Karpas-422 (cell line): Measurements from ENCODE around the gene SP9. TPM values are rescaled to one million over a fixed set of nuclear protein-coding genes. Genes with fewer than 3 reads are reported as not detected.

Experiments used
- DNase-seq: peaks from one replicate; pipeline ENCODE4 v3.0.0-alpha.2; 2015
- H2AFZ ChIP-seq: fragments of 200-600 bp; sonication (generic); 2 replicates; pipeline ENCODE4 v1.6.1; 2014; ENCODE audit warnings: antibody characterized with exemption, low read length, mixed read lengths
- H3K27ac ChIP-seq: fragments of 200-600 bp; sonication (generic); 2 replicates; pipeline ENCODE4 v1.5.1; 2014; ENCODE audit warnings: mild to moderate bottlenecking, low read length, moderate library complexity
- H3K27me3 ChIP-seq: fragments of 200-600 bp; sonication (generic); 2 replicates; pipeline ENCODE4 v1.6.1; 2014; ENCODE audit warnings: low read length, mixed read lengths
- H3K36me3 ChIP-seq: fragments of 200-600 bp; sonication (generic); 2 replicates; pipeline ENCODE4 v1.6.1; 2014; ENCODE audit warnings: low read length, mixed read lengths; ENCODE audit not compliant: insufficient read depth
- H3K4me1 ChIP-seq: fragments of 200-600 bp; sonication (generic); 2 replicates; pipeline ENCODE4 v1.6.1; 2014; ENCODE audit warnings: mild to moderate bottlenecking, low read length, mixed read lengths
- H3K4me2 ChIP-seq: fragments of 200-600 bp; sonication (generic); 2 replicates; pipeline ENCODE4 v1.6.1; 2014; ENCODE audit warnings: low read length, low read depth, mild to moderate bottlenecking; ENCODE audit not compliant: poor library complexity, severe bottlenecking
- H3K4me3 ChIP-seq: fragments of 200-600 bp; sonication (generic); 2 replicates; pipeline ENCODE4 v1.5.1; 2014; ENCODE audit warnings: mild to moderate bottlenecking, antibody characterized with exemption, low read length, mixed read lengths
- H3K79me2 ChIP-seq: fragments of 200-600 bp; sonication (generic); 2 replicates; pipeline ENCODE4 v1.6.1; 2014; ENCODE audit warnings: mild to moderate bottlenecking, low read length, mixed read lengths
- H3K9ac ChIP-seq: fragments of 200-600 bp; sonication (generic); 2 replicates; pipeline ENCODE4 v1.6.0; 2014; ENCODE audit warnings: low read length
- H3K9me2 ChIP-seq: fragments of 200-600 bp; sonication (generic), shearing (Covaris generic); replicated peaks from 2 replicates; pipeline ENCODE4 v1.6.0; 2014; ENCODE audit warnings: mild to moderate bottlenecking, low read length, moderate library complexity; ENCODE audit not compliant: insufficient read depth
- H3K9me3 ChIP-seq: fragments of 300-700, 200-600 bp; sonication (generic); 2 replicates; pipeline ENCODE4 v1.6.1; 2014; ENCODE audit warnings: low read length, mixed read lengths
- H4K20me1 ChIP-seq: fragments of 200-600 bp; sonication (generic); 2 replicates; pipeline ENCODE4 v1.6.1; 2014; ENCODE audit warnings: mild to moderate bottlenecking, antibody characterized with exemption, low read length, low read depth; ENCODE audit not compliant: insufficient read depth
- total RNA-seq: library from RNA; depleted of rRNA; stranded (reverse); fragments of >200 nt; shearing (Covaris generic); gene quantifications from 2 replicates; pipeline ENCODE4 v1.2.3, GENCODE V29; 2014; ENCODE audit warnings: low replicate concordance

The SP9 gene
- total RNA-seq, 1 experiment from 2014 or later: not detected

DNA sequence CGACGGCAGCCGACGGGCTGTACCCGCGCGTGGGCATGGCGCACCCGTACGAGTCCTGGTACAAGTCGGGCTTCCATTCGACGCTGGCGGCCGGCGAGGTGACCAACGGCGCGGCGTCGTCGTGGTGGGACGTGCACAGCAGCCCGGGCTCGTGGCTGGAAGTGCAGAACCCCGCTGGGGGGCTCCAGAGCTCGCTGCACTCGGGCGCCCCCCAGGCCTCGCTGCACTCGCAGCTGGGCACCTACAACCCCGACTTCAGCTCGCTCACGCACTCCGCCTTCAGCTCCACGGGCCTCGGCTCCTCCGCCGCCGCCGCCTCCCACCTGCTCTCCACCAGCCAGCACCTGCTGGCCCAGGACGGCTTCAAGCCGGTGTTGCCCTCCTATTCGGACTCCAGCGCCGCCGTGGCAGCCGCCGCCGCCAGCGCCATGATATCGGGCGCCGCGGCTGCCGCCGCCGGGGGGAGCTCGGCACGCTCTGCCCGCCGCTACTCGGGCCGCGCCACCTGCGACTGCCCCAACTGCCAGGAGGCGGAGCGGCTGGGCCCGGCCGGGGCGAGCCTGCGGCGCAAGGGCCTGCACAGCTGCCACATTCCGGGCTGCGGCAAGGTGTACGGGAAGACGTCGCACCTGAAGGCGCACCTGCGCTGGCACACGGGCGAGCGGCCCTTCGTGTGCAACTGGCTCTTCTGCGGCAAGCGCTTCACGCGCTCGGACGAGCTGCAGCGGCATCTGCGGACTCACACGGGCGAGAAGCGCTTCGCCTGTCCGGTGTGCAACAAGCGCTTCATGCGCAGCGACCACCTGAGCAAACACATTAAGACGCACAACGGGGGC, 2.0 kb downstream of the SP9 start:
- Histone ChIP-seq H4K20me1 (no peaks in the 10 kb centered on the region), H3K9me2 (no peaks in the 10 kb centered on the region), H3K4me3 (peak overlapping the region; percentile 67), H3K4me2 (peak overlapping the region; percentile 68), H3K9me3 (no peaks in the 10 kb centered on the region), H3K9ac (peak overlapping the region; percentile 61), H3K27me3 (no peaks in the 10 kb centered on the region), H3K27ac (no peak overlapping the region), H3K36me3 (no peaks in the 10 kb centered on the region), H3K4me1 (peaks cover 61% of the 10 kb centered on the region), H3K79me2 (no peaks in the 10 kb centered on the region), H2AFZ (0 out of 2 replicates have a peak overlapping the region, but pooled peaks have one; percentile 62)
- DNase-seq: peak; percentile 71

DNA sequence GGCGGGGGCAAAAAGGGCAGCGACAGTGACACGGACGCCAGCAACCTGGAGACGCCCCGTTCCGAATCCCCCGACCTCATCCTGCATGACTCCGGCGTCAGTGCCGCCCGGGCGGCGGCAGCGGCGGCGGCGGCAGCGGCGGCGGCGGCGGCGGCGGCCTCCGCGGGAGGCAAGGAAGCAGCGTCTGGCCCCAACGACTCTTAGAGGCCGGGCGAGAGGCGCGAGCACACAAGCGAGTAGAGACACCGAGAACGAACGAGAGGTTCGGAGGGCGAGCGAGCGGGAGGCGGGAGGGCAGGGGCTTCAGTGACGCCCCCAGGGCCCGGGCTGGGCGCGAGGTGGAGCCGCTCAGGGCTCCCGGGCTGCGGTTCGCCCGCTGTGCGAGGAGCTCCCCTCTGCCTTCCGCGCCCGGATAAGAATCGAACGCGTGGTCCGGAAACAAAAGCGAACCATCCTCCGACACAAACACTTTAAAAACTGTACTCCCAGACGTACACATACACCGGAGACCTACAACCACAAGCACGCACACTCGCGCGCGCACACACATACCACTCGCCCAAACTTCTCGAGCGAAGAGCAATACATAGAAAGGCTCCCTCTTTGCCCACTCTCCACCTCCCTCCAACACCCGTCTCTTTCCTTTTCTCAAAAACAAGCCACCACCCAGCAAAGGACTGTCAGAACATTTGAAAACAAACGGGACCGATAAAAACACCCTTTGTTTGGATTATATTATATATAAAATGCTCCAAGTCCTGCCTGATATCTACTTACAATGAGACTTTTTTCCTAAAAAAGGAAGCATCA, 2.8 kb downstream of the SP9 start:
- Histone ChIP-seq H3K36me3 (no peaks in the 10 kb centered on the region), H3K79me2 (no peaks in the 10 kb centered on the region), H3K4me3 (peak overlapping the region; percentile 67), H3K9ac (peak overlapping the region; percentile 61), H3K9me2 (no peaks in the 10 kb centered on the region), H3K27me3 (no peaks in the 10 kb centered on the region), H3K4me2 (peak overlapping the region; percentile 68), H3K9me3 (no peaks in the 10 kb centered on the region), H3K4me1 (peaks cover 62% of the 10 kb centered on the region), H2AFZ (peak overlapping the region; percentile 62), H3K27ac (no peak overlapping the region), H4K20me1 (no peaks in the 10 kb centered on the region)
- DNase-seq: peak; percentile 56

DNA sequence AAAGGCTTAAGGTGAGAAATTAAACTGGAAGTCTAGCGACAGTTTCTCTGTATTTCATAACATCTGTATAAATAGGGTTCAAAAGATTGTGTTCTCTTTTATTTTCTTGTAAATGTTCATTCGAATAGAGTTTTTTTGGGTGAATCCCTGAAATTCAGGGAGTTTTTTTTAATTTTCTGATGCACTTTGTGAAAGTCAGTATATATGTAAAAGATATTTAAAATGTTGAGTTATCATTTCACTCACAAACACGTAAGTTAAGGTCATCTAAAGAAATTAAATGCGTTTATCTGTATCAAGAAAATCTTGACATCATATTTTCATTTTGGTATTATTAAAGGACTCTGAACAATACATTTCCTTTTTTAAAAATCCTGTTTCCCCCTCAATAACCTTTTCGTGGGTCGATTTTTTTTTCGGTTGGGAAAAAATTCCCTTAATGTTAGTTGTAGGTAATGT, 3.4 kb downstream of the SP9 start:
- Histone ChIP-seq H3K27ac (no peak overlapping the region), H3K4me2 (peak overlapping the region; percentile 68), H4K20me1 (no peaks in the 10 kb centered on the region), H3K9ac (peak overlapping the region; percentile 61; the same call in 1 of the 2 replicates), H3K9me2 (no peaks in the 10 kb centered on the region), H3K9me3 (no peaks in the 10 kb centered on the region), H3K36me3 (no peaks in the 10 kb centered on the region), H3K27me3 (no peaks in the 10 kb centered on the region), H3K79me2 (no peaks in the 10 kb centered on the region), H3K4me1 (peaks cover 62% of the 10 kb centered on the region), H3K4me3 (peak overlapping the region; percentile 67), H2AFZ (peak overlapping the region; percentile 8)
- no peak for DNase-seq

- Histone ChIP-seq H3K4me3 (peak overlapping the region; percentile 29; the same call in 1 of the 2 replicates), H3K9ac (no peak overlapping the region), H3K4me1 (peaks cover 56% of the 10 kb centered on the region), H2AFZ (no peak overlapping the region), H3K36me3 (no peaks in the 10 kb centered on the region), H3K4me2 (peak overlapping the region; percentile 68), H3K27me3 (no peaks in the 10 kb centered on the region), H3K27ac (no peak overlapping the region), H3K9me3 (no peaks in the 10 kb centered on the region), H3K9me2 (no peaks in the 10 kb centered on the region), H3K79me2 (no peaks in the 10 kb centered on the region), H4K20me1 (no peaks in the 10 kb centered on the region)
- DNase-seq: no peak
Observed at GRCh38 chr2:174338671-174339560, 4.2 kb downstream of the SP9 start.

DNA sequence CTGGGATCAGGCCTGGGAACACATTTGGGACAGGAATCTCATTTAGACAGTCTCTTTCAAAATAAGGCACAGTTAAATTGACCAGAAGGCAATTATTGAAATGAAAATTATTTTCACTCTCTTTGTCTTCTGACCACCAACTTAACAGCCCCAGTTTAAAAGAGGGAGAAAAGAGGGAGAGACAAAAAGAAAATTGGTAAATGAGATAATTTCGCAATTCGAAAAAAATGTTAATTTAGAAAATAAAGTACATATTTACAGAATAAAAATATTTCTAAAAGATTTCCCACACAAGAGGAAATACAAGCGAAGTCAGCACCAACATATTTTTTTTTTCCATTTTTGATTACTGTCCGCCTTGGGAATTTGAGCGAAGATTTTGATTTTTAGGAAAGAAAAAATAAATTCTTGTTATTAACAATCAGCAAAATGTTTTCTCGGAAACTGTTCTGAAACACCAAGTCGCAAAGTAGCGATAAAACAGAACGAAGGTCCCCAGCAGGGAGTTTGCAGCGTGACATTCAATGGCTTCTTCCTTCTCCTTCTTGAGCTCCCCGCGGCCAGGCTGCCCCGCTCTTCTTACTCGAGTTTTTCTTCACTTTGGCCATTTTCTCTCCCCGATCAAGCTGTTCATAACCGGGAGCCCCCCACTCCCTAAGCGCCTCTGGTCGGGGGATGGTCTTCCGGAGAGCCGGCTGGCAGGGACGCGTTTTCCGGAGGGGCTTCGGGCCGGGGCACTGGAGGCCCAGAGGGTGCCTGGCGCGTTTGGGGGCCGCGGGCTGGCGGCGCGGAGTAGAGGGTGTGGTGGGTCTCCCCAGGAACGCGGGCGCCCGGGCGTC, 5.0 kb downstream of the SP9 start:
- no peak overlapping the region for H3K9ac ChIP-seq
- no peaks in the 10 kb centered on the region for H3K9me2 ChIP-seq
- peaks cover 52% of the 10 kb centered on the region for H3K4me1 ChIP-seq
- H2AFZ ChIP-seq: no peak overlapping the region
- H4K20me1 ChIP-seq: no peaks in the 10 kb centered on the region
- no peaks in the 10 kb centered on the region for H3K79me2 ChIP-seq
- no peak overlapping the region for H3K27ac ChIP-seq
- H3K4me3 ChIP-seq: peak overlapping the region; percentile 29; the same call in 1 of the 2 replicates
- H3K36me3 ChIP-seq: no peaks in the 10 kb centered on the region
- DNase-seq: no peak
- H3K9me3 ChIP-seq: no peaks in the 10 kb centered on the region
- H3K27me3 ChIP-seq: no peaks in the 10 kb centered on the region
- peak overlapping the region; percentile 52 for H3K4me2 ChIP-seq

DNA sequence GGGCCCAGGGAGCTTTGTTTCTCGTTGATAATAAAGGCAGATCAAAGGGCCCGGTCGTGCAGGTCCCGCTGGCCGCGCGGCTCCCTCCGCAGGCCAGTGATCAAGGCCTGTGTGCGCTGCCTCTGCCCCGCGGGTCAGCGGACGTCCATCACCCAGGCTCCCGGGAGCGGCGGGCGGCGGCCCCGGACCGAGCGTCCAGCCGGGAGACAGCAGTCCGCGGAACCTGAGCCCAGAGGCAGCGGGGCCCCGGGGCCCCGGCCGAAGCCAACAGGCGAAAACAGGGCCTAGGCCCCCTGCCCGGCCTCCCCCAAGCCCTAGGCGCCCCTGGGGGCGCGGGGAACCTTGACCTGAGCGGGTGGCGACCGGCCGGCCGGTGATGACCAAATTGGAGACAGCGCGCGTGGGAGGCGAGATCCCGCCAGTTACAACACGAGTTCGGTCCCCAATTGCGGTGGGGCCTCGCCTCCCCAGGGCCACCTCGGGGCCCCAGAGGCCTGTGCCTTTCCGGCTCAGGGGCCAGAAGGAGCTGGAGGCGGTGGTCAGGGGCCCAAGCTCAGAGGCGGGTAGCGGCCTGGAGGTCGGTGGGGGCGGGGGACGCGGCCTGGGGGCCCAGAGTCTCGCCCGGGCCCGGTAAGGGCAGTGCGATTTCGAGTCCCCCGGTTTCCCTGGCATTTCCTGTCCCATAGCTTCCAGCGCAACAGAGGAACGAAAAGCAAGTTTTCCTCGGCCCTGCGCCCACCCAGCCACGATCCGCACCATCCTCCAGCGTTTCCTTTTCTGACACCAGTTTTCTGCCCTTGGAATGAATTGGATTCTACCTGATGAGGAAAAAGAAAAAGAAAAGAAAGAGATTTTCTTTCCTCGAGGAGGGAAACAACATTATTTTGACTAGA, 5.9 kb downstream of the SP9 start:
- H3K27me3 ChIP-seq: no peaks in the 10 kb centered on the region
- no peaks in the 10 kb centered on the region for H3K9me2 ChIP-seq
- 0 out of 2 replicates have a peak overlapping the region, but pooled peaks have one; percentile 31 for H2AFZ ChIP-seq
- peak overlapping the region; percentile 48 for H3K4me3 ChIP-seq
- no peaks in the 10 kb centered on the region for H3K9me3 ChIP-seq
- no peaks in the 10 kb centered on the region for H3K79me2 ChIP-seq
- DNase-seq: no peak
- no peaks in the 10 kb centered on the region for H3K36me3 ChIP-seq
- peaks cover 52% of the 10 kb centered on the region for H3K4me1 ChIP-seq
- H3K9ac ChIP-seq: no peak overlapping the region
- H4K20me1 ChIP-seq: no peaks in the 10 kb centered on the region
- peak overlapping the region; percentile 93 for H3K4me2 ChIP-seq
- H3K27ac ChIP-seq: no peak overlapping the region
